22Rv1 (cell line): ENCODE measurements around the gene LRRC23.

Source experiments
- CTCF ChIP-seq: fragments of 450-650 bp; IDR thresholded peaks from 2 replicates; pipeline ENCODE4 v1.5.1; 2017; ENCODE audit warnings: mild to moderate bottlenecking
- ZFX ChIP-seq: fragments of 450-650 bp; IDR thresholded peaks from 2 replicates; pipeline ENCODE4 v1.6.1; 2017; ENCODE audit warnings: antibody characterized with exemption, borderline replicate concordance

GRCh38 chr12:6863586-6864321 is 40.9 kb upstream of the LRRC23 start:
- TF ChIP-seq CTCF (no peak), ZFX (no peak)
